Fibroblast of peridontal ligament (primary cell): ENCODE measurements around the gene LRP3.
"Not testable (repeated sequence)": the region's sequence is repeated elsewhere in the genome, so short reads cannot be mapped to it uniquely, and the experiment has no call there.

Experiments used
- DNase-seq: peaks from one replicate; pipeline ENCODE4 v3.0.0-alpha.2; 2010; ENCODE audit errors: extremely low read depth

The LRP3 gene

DNA sequence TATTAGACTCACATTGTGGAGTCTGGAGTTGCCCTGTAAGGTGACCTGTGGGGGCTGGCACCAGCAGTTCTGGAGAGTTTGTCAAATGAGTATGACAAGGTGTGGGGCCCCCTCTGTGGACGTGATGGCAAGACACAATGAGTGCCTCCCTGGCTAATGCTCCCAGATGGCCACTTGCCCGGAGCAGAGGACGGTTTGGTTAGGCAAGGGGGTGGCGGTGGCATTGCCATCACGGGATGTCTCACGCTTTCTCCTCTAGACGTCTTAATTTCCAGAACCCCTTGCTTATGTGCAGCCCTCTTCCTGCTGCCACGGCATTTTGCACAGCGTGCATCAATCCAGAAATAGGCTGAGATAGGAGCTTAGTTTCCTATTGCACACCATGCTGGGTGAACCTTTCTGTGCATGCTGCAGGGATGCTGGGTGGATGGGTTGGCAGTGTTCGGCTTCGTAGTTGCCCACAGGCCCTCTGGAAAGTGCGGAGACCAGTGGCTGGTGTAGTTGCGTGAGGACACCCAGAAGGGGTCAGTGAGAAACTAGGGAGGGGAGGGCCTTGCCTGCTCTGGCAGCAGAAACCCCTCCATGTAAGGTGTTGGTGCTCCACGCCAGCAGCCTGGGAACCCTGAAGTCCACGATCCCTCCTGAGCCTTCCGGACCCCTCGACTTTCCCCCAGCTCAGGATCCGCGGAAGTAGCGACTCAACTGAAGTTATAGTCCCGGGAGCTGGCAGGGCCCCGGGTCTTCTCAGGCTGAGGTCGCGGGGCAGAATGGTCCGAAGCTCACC is 18.1 kb upstream of the LRP3 start:
- peak; percentile 28 for DNase-seq

GRCh38 chr19:33176670-33177416 is 17.3 kb upstream of the LRP3 start:
- DNase-seq = peak; percentile 99

DNA sequence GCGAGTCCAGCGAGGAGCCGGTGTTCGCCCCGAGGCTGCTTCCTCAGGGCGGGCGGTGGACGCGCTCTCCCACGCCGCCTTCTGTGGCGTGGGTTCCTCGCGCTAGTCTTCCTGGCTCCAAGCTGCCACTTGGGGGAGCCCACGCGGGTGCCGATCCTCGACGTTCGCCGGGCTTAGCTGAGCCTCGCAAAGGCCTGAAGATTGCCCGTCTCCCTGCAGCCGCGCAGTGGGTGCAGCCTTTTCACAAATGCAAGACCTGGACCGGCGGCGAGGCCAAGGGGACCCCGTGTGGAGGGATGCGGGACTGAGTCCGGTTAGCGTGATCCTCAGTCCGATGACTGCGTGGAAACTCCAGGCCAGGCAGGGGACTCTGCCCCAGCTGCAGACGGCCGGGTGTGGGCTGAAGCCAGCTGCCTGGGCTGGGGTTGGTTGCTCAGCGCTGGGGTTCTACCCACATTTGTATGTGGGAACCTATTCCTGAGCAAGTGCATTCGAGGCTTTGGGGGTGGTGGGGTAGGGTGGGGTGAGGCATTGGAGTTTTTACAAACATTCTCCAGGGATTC is 16.6 kb upstream of the LRP3 start:
- no peak for DNase-seq

- no peak for DNase-seq
These were observed 7.5 kb upstream of the LRP3 start for GRCh38 chr19:33186431-33187182.

DNA sequence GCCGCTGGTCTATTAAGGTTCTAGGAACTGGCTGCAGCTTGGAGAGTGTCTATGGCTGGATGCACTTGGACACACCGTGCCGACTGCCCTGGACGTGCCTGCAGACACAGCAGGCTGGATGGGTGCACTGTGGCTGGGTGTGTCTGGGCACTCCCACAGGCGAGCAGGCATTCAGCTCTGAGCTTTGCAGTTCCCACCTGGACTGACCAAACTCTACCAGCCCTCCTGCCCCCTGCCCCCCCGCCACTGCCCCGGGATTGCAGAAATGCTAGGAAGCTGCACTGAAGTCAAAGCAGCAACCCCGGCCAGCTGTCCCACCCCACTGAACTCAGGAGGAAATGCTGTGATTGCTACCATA is 7.0 kb upstream of the LRP3 start:
- DNase-seq = no peak

- no peak for DNase-seq
These were observed 4.7 kb upstream of the LRP3 start for GRCh38 chr19:33189453-33189852.

DNA sequence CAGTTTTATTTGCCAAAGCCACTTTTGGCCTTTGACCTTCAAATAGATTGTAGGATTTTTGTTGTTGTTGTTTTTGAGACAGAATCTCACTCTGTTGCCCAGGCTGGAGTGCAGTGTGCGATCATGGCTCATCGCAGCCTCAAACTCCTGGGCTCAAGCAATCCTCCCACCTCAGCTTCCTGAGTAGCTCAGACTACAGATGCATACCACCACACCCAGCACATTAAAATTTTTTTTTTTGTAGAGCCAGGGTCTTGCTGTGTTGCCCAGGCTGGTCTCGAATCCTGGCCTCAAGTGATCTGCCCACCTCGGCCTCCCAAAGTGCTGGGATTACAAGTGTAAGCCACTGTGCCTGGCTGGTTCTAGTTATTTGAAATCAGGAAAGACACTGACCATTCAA is 3.0 kb upstream of the LRP3 start:
- DNase-seq = not testable (repeated sequence)

GRCh38 chr19:33191501-33191900 is 2.6 kb upstream of the LRP3 start:
- DNase-seq = no peak

DNA sequence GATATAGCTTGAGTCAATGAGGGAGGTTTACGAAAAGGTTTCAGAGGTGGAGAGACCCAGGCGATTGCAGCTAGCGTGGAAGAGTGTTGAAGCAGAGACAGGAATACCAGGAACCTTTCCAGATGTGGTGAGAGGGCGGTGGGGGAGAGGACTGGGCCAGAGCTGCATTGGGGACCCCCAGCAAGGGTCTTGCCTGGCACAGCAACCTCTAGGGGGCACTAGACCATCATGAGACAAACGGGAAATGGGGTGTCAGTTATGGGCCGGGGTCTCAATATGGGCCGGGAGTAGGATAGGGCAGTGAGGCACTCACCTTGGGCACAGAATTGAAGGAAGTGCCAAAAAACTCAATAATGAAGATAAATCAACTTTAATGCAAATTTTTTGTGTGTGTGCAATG is 2.1 kb upstream of the LRP3 start:
- no peak for DNase-seq

- no peak for DNase-seq
These were observed 763 bp upstream of the LRP3 start for GRCh38 chr19:33193269-33193864.

DNA sequence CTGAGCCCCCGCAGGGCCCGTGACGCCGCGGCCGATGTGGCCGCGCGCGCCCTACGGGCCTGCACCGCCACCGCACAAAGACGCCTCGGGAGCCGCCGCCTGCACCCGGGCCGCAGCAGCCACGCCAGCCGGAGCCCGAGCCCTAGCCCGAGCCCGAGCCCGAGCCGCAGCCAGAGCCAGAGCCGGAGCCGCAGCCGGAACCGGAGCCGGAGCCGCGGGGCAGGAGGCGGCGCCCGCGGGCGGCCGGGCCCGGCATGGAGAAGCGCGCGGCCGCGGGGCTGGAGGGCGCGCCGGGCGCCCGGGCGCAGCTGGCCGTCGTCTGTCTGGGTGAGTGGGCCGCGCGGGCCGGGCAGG is 379 bp downstream of the LRP3 start:
- DNase-seq = no peak

- peak; percentile 60 for DNase-seq
These were observed 935 bp downstream of the LRP3 start for GRCh38 chr19:33194886-33195644.

GRCh38 chr19:33195645-33196347 is 1.7 kb downstream of the LRP3 start:
- DNase-seq = no peak

- no peak for DNase-seq
These were observed 2.5 kb downstream of the LRP3 start for GRCh38 chr19:33196446-33197193.

DNA sequence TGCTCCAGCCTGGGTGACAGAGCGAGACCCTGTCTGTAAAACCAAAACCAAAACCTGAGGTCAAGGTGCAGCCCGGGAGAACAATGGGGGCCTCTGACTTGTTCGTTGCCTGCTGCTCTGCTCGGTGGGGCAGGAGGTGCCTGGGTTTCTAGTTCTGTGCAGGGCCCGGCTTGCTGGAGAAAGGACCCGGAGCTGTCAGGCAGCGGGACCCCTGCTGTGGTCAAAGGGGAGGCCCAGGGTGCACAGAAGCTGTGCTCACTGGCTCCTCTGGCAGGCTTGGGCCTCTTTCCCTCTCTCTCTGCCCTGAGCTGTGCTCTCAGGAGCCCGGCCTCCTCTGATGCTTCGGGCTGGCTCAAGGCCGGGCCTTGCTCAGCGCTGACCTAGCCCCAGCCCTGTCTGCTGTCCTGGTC is 3.5 kb downstream of the LRP3 start:
- DNase-seq = no peak

DNA sequence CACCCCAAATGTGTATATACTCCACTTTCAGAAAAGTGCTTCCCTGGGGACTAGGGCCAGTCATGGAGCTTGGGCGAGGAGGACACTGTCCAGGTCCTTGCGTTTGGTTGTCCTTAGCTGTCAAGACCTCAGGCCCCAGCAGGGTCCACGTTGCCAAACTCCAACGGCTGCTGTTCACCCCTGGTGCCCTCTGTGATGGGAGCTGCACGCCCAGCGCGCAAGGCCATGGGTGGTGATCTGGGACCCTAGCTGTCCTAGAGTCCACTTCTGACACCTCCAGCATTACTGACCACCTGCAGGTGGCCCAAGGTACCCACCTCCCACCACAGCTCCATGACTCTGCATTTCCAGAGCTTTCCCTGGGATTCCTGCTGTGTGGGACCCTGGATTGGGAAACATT is 4.0 kb downstream of the LRP3 start:
- DNase-seq = no peak

GRCh38 chr19:33199441-33200265 is 5.5 kb downstream of the LRP3 start:
- DNase-seq = no peak

GRCh38 chr19:33201473-33201872 is 7.3 kb downstream of the LRP3 start:
- no peak for DNase-seq
